KOPT-K1 (cell line): ENCODE results near the gene ASF1B.

Experiments
- H3K27ac ChIP-seq: fragments of 200-600 bp; sonication (generic); 2 replicates; pipeline ENCODE4 v1.5.1; 2016; ENCODE audit warnings: antibody characterized with exemption, mild to moderate bottlenecking, low read depth, low read length; ENCODE audit not compliant: poor library complexity, severe bottlenecking
- H3K36me3 ChIP-seq: fragments of 200-600 bp; sonication (generic); 2 replicates; pipeline ENCODE4 v1.5.1; 2017; ENCODE audit warnings: antibody characterized with exemption, mild to moderate bottlenecking, low read length, moderate library complexity; ENCODE audit not compliant: insufficient read depth
- H3K9me3 ChIP-seq: fragments of 200-600 bp; sonication (generic); 2 replicates; pipeline ENCODE4 v1.5.1; 2017; ENCODE audit warnings: antibody characterized with exemption, low read length, mild to moderate bottlenecking; ENCODE audit not compliant: insufficient read depth, poor library complexity, severe bottlenecking

Gene ASF1B

DNA sequence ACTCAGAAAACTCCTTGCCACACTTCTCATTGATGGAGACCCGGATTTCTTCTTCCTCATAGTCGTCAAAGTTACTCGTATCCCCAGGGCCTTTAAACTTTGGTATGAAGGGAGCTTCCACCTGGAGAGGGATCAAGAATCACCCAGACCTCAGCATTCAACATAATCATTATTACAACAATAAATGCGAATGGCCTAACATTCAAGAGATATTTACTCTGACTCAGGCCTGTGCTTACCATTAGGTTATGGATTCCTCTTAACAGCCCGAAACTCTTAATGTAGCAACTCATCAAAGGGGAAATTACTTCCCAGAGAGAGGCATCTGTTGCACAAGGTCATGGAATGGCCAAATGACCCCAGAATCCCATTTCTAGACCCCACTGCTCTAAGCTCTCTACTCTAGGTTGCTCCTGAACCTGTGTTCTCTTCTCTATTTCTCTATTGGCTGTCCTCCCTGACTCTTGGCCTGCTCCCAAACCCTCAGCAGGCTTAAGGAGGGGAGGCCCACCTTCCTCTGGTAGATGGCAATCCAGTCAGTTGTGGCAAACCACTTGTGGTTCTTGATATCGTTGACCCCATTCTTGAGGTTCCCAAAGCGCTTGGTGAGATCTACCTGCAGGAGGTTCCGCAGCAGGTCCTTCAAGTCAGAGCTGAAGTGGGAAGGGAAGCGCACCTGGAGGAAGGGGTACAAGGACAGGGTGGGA is 43.1 kb downstream of the ASF1B start:
- peaks cover 11% of the 10 kb centered on the region for H3K9me3 ChIP-seq
- H3K27ac ChIP-seq: no peak overlapping the region
- peaks cover 29% of the 10 kb centered on the region for H3K36me3 ChIP-seq

- Histone ChIP-seq H3K27ac (peak overlapping the region; percentile 74), H3K36me3 (peaks cover 23% of the 10 kb centered on the region), H3K9me3 (peaks cover 11% of the 10 kb centered on the region)
These were observed 44.5 kb downstream of the ASF1B start for GRCh38 chr19:14091813-14092462.

GRCh38 chr19:14091081-14091812 is 45.1 kb downstream of the ASF1B start:
- H3K27ac ChIP-seq: peak overlapping the region; percentile 74
- peaks cover 16% of the 10 kb centered on the region for H3K36me3 ChIP-seq
- H3K9me3 ChIP-seq: peaks cover 11% of the 10 kb centered on the region

DNA sequence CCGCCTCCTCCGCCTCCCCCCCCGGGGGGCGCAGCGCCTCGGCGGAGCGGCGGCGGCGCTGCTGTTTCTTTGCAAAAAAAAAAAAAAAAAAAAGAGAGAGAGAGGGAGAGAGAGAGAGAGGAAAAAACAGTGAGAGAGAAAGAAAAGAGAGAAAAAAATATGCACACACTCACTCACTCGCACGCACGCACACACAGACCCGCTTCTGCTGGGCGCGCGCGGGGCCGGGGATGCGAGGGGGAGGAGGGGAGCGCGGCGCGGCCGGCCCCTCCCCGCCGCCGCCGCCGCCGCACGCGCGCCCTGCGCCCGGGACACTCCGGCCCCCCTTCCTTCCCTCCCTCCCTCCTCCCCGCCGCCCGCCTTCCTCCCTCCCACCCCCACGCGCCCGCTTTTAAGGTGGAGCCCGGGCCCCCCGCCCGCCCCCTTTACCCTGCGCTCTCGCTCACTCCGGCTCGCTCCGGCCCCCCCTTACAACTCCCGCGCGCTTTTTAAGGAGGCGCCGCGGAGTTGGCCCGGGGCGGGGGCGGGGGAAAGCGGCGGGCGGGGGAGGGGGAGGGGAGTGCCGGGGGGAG is 45.8 kb downstream of the ASF1B start, which contains the start of gene SAMD1:
SAMD1 (minus strand) TSS at position 243 of the 572 bp plus-strand sequence.
- H3K27ac ChIP-seq: peak within 1 kb of the TSS; percentile 74

GRCh38 chr19:14089662-14090508 is 46.5 kb downstream of the ASF1B start:
- H3K36me3 ChIP-seq: peaks cover 16% of the 10 kb centered on the region
- H3K9me3 ChIP-seq: peaks cover 11% of the 10 kb centered on the region
- H3K27ac ChIP-seq: peak overlapping the region; percentile 46

More for the DNA sequence above, 45.8 kb downstream of the ASF1B start, which contains the start of gene SAMD1:
- H3K9me3 ChIP-seq: peaks cover 11% of the 10 kb centered on the region
- peaks cover 16% of the 10 kb centered on the region for H3K36me3 ChIP-seq

- peaks cover 11% of the 10 kb centered on the region for H3K9me3 ChIP-seq
- no peak overlapping the region for H3K27ac ChIP-seq
These were observed 47.1 kb downstream of the ASF1B start for GRCh38 chr19:14089412-14089661.

DNA sequence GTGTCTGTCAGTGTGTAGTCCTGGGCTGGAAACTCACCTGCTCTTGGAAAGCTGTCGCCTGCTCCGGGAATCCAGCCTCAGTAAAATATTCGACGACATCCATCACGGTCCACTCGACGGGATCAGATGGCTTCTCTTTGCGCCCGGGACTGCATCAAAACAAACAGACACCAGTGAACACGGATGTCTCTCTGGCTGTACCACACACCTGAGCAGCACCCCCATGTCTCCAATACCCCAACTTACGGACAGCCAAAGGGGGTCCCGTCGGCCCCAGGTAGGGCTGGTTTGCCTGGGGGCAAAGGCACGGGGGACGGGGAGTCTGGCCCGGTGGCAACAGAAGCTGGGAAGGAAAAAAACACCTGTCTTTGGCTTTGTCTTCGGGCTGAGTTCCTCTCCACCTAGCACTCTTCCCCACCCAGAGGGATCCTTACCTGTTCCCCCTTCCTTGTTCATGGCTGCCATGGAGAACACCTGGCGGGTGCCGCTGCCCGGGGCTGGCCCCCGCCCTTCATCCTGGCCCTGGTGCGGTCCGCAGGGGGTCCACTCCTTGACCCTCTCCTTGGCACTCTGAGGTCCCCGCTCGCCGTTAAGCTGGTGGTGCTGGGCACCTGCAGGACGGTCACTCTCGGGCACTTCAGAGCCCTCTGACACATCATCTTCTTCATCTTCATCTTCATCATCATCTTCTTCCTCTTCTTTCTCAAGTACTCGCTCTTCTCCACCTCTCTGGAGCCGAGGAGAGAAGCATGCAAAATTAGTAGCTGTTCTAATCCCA is 47.6 kb downstream of the ASF1B start:
- H3K9me3 ChIP-seq: peaks cover 11% of the 10 kb centered on the region
- H3K27ac ChIP-seq: no peak overlapping the region
- peaks cover 16% of the 10 kb centered on the region for H3K36me3 ChIP-seq

More at GRCh38 chr19:14089412-14089661, 47.1 kb downstream of the ASF1B start:
- H3K36me3 ChIP-seq: peaks cover 16% of the 10 kb centered on the region

- Histone ChIP-seq H3K36me3 (peaks cover 16% of the 10 kb centered on the region), H3K27ac (no peak overlapping the region), H3K9me3 (no peaks in the 10 kb centered on the region)
These were observed 50.3 kb downstream of the ASF1B start for GRCh38 chr19:14086098-14086497.

DNA sequence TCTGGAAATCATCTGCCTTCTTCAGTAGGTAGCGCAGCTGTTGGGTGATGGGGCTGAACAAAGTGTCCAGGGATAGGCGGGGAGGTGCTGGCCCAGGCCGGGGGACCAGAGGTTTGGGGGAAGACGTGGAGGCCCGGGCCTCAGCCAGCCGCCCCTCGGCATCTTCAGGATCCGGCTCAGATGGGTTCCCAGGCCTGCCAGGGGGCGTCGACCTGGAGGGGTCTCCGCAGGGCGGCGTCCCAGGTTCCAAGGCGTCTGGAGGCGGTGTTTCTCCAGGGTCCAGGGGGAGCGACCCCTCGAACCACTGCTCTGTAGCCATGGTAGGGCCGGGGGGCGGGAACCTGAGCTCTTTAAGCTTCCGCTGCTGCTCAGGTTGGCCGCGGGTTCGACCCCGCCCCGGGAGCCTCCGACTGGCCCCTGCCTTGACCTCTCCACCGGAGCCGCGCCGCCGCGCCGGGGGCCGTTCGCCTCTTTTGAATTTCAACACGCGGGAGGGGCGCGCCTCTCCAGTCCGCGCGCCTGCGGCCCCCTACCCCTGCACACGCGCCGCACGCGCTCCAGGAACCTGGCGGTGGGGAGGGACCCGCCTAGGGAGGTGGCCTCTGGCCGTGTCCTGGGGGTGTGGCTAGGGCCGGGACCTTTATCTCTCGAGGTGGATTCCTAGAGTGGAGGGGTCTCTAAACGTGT is 50.9 kb downstream of the ASF1B start, which contains the start of gene C19orf67:
C19orf67 (minus strand) TSS at position 475 of the 687 bp plus-strand sequence; CDS start at position 319, 156 bp downstream.
- H3K27ac ChIP-seq: no peak within 1 kb of the TSS
- H3K9me3 ChIP-seq: no peaks in the 10 kb centered on the region
- peaks cover 16% of the 10 kb centered on the region for H3K36me3 ChIP-seq

GRCh38 chr19:14082675-14082960 is 53.8 kb downstream of the ASF1B start:
- no peak overlapping the region for H3K27ac ChIP-seq
- 0 out of 2 replicates have a peak, but pooled peaks cover under 1% of the 10 kb centered on the region for H3K36me3 ChIP-seq
- no peaks in the 10 kb centered on the region for H3K9me3 ChIP-seq

- peak overlapping the region; percentile 48 for H3K27ac ChIP-seq
- H3K9me3 ChIP-seq: no peaks in the 10 kb centered on the region
- H3K36me3 ChIP-seq: no peaks in the 10 kb centered on the region
These were observed 54.4 kb downstream of the ASF1B start for GRCh38 chr19:14081797-14082674.

DNA sequence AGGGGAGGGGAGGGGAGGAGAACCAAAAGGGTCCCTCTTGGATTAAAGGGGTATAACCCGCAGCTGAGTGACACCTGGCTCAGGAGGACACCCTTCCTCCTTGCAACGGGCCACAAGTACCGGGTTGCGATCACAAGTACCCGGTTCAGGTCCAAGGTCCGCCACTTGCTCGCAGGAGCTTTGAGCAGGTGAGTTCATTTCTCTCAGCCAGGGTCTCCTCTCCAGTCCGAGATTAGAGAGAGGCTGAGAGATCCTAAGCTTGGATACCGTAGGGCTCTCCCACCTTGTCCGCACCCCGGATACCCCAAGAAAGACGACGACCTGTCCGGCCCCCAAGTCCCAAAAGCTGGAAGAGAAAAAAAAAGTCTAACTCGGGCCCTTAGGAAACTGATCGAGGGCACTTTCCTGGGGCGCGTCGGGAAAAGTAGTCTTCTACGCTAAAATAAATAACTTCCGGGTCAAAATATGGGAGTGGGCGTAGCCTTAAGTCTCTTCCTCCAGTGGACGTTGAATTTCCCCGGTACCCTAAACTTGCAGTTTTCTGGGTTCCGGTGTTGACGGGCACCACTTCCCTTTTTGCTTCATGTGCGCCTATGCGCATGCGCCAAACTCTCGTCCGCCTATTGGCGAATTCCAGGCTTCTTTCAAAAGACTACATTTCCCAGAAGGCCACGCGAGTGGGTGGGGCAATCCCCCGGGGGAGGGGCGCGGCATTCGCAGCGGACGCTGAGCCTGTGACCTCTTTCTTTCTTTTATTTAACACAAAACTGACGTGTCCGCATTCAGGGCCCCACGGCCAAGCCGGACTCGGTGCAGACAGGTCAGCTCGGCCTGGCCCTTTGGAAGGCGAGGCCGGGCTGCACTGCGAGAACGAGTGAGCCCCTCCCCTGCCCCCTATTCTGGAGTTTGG is 55.2 kb downstream of the ASF1B start:
- H3K36me3 ChIP-seq: no peaks in the 10 kb centered on the region
- H3K27ac ChIP-seq: peak overlapping the region; percentile 67
- H3K9me3 ChIP-seq: no peaks in the 10 kb centered on the region
